ENCODE results near the gene SLC30A3. TPM values are rescaled to one million over a fixed set of nuclear protein-coding genes. Genes with fewer than 3 reads are reported as not detected.
A peak's percentile ranks its signal among the peaks of the same experiment; 100 is the strongest.

Gene SLC30A3
- total and polyA plus RNA-seq, 7 experiments from 2014 or later = 0.29 to 0.56 TPM; not detected in 5

DNA sequence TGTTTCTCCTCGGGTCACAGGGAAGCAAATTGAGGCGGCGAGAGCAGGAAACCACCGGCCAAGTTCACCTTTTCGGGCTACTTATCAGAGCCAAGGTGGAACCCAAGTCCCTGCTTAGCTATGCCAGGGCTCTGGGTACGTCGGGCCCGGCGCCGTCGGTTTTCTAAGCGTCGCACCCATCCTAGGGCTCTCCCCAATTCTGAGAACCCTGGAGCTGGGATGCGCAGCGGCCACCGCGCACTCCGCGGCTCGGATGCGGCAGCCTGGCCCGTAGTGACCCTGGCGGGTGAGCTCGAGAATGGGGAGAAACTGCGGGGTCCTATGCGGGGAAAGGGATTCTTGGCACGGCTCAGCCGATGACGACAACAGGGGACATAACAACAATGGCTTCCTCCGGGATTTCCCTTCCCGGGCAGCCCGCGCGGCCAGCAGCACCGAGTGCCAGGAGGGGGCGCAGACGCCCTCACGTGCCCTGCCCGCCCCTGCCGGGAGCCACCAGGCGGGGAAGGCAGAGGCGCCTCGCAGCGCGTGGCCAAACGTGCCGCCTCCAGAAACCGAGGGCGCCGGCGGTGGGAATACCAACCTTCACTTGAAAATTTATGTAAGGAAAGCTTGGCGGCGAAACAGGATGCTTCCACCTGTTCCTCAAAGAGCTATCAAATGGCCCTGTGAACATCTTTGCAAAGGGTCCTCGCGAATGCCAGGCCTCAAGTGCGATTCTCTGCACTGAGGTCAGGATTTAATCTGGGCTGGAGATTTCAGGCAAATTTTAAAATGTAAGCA is 2.1 kb upstream of the SLC30A3 start:
- CTCF ChIA-PET = interaction anchor here (0.6 to 1.3 kb wide), 8 partner anchors 11 to 1138 kb away, joined by 3 to 6 read pairs (median 3); partner anchors contain the start of genes DNAJC5G and TRIM54
- H3K27ac Mint-ChIP-seq = peak overlapping the region in 2 of 9 donors; percentile 2 to 38

DNA sequence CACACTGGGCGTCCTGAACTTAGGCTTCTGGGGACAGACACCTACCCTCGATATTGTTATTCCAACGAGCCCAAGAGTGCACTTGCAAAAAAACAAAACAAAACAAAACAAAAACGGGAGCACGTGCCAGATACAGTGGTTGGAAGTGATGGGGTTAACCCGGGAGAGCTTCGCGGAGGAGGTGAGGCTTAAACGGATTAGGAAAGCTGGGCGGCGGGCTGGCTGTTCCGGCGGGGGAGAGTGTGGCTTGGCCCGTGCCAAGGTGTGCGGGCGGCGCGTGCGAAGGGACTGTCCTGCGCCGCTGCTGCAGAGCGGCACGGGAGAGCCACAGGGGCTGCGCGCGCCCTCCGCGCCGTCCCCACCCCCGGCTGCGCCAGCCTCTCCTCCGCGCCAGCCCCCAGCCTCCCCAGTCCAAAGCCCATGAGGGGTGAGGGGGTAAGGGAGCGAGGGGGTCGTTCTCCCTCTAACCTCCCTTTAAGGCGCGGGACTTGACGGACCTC is 1.5 kb upstream of the SLC30A3 start:
- POLR2A ChIA-PET = interaction anchor here (1.1 to 1.2 kb wide), 2 partner anchors 15 to 51 kb away, joined by 3 to 4 read pairs; no protein-coding TSS in a partner anchor
- Mint-ChIP-seq H3K4me3 (peak overlapping the region in 9 of 10 donors; percentile 84 to 97 (median 91)), H3K4me1 (peaks cover 23 to 33% (median 29%) of the 10 kb centered on the region in 7 donors), H3K36me3 (peaks cover 0 to 4% (median 0%) of the 10 kb centered on the region in 5 donors), H3K27ac (peak overlapping the region in 1 of 9 donors; percentile 66), H3K27me3 (peaks cover 35 to 47% (median 39%) of the 10 kb centered on the region in 5 donors), H3K9me3 (no peaks in the 10 kb centered on the region)
- DNase-seq (peak in 3 of 9 donors; percentile 15 to 30 (median 16)), ATAC-seq (peak; percentile 55)
- peaks cover 6 to 18% of the 10 kb centered on the region in 2 donors for H3K27me3 ChIP-seq (ENCODE audit: control insufficient read depth in 2 of 2, insufficient read depth in 2 of 2, low read length in 2 of 2)
- H3K27ac ChIP-seq (ENCODE audit: low read depth, low read length) = no peak overlapping the region
- no peaks in the 10 kb centered on the region for H3K9me3 ChIP-seq (ENCODE audit: control insufficient read depth in 2 of 3, low read length in 3 of 3)
- no peaks in the 10 kb centered on the region for H3K36me3 ChIP-seq (ENCODE audit: control insufficient read depth in 2 of 3, insufficient read depth in 3 of 3, low read length in 3 of 3)
- H3K4me1 ChIP-seq (ENCODE audit: control insufficient read depth in 2 of 2, insufficient read depth in 2 of 2, low read length in 2 of 2) = peaks cover 8 to 23% of the 10 kb centered on the region in 2 donors
- intact Hi-C loops (cut with micrococcal nuclease) = loop anchor here (1.0 to 5.0 kb wide), 7 partner anchors 16 to 223 kb away; partner anchors contain the start of genes CAD (in 1 of the 2), EIF2B4 (in 1 of the 2), IFT172 (in 1 of the 2) and KHK (in 1 of the 2)
- peak overlapping the region; percentile 59 for H3K4me3 ChIP-seq (ENCODE audit: low read length)
- CTCF ChIA-PET = interaction anchor here (0.6 to 1.5 kb wide), 6 partner anchors 15 to 1138 kb away, joined by 3 to 6 read pairs (median 4); partner anchors contain the start of gene TRIM54

More for the DNA sequence above, 2.1 kb upstream of the SLC30A3 start:
- H3K4me1 ChIP-seq (ENCODE audit: control insufficient read depth in 2 of 2, insufficient read depth in 2 of 2, low read length in 2 of 2) = peaks cover 8 to 23% of the 10 kb centered on the region in 2 donors
- no peak overlapping the region for H3K27ac ChIP-seq (ENCODE audit: low read depth, low read length)
- H3K4me3 ChIP-seq (ENCODE audit: low read length) = peak overlapping the region; percentile 59
- POLR2A ChIA-PET = interaction anchor here (1.2 to 1.3 kb wide), 2 partner anchors 15 to 194 kb away, joined by 3 to 4 read pairs; partner anchors contain the start of gene OST4
- Mint-ChIP-seq H3K9me3 (no peaks in the 10 kb centered on the region), H3K27me3 (peaks cover 34 to 47% (median 40%) of the 10 kb centered on the region in 5 donors), H3K4me1 (peaks cover 23 to 33% (median 29%) of the 10 kb centered on the region in 7 donors), H3K4me3 (peak overlapping the region in 9 of 10 donors; percentile 59 to 97 (median 85)), H3K36me3 (peaks cover 0 to 4% (median 0%) of the 10 kb centered on the region in 5 donors)
- peaks cover 6 to 18% of the 10 kb centered on the region in 2 donors for H3K27me3 ChIP-seq (ENCODE audit: control insufficient read depth in 2 of 2, insufficient read depth in 2 of 2, low read length in 2 of 2)
- H3K9me3 ChIP-seq (ENCODE audit: control insufficient read depth in 2 of 3, low read length in 3 of 3) = no peaks in the 10 kb centered on the region
- no peaks in the 10 kb centered on the region for H3K36me3 ChIP-seq (ENCODE audit: control insufficient read depth in 2 of 3, insufficient read depth in 3 of 3, low read length in 3 of 3)
- peak; percentile 85 for ATAC-seq
- intact Hi-C loops (cut with micrococcal nuclease) = loop anchor here (1.0 to 5.0 kb wide), 8 partner anchors 15 to 222 kb away; partner anchors contain the start of genes CAD (in 1 of the 2), EIF2B4 (in 1 of the 2), IFT172 (in 1 of the 2) and KHK (in 1 of the 2)
- peak in 8 of 9 donors; percentile 39 to 63 (median 46) for DNase-seq

DNA sequence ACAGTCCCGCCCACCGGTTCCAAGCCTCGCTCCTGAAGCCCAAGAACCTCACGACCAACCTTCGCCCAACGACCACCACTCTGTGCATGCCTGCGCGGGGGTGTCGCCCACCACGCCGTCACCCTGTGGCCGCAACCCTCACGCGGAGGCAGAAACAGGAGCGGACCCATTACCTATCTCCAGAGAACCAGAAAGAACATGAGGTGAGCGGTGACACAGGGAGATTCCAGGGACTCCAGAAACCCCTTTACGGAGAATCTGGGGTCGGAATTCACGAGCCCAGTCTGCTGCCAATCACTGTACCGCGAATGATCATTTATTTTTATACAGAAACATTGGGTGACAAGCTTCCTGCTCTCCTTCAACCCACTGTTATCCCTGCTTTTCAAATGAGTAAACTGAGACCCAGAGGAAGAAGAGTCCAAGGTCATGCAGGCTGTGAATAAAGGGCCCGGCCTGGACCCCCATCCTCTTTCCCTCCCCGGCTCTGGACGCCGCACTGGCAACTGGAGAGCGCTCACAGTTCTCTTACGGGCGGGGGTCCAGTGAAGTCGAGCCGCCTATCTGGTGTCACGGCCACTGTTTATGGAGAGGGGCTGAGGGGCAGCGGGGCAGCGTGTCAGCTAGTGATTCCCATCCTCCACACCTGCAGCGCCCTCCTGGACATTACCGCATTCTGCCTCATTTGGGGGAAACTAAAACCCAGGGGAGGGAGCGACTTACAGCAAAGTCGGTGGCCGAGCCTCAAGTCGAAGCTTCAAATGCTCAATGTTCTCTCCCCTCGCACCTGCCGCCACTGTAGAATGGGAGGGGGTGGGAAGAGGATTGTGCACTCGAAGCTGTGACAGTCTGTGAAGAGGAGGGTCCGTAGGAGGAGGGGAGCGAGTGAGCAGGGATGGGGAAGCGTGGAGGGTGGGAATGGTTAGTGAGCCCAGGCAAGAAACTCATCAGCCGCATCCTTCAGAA is 723 bp upstream of the SLC30A3 start:
- ChIA-PET POLR2A (interaction anchor here (0.6 to 1.1 kb wide), 3 partner anchors 19 to 183 kb away, joined by 3 read pairs; partner anchors contain the start of gene TRIM54), CTCF (interaction anchor here (0.6 to 1.5 kb wide), 4 partner anchors 16 to 72 kb away, joined by 3 to 6 read pairs (median 4); partner anchors contain the start of gene TRIM54)
- H3K27ac Mint-ChIP-seq = peak overlapping the region in 5 of 9 donors; percentile 11 to 66 (median 45)
- Histone ChIP-seq H3K4me1 (ENCODE audit: control insufficient read depth in 2 of 2, insufficient read depth in 2 of 2, low read length in 2 of 2) (peaks cover 8 to 23% of the 10 kb centered on the region in 2 donors), H3K4me3 (ENCODE audit: low read length) (peak overlapping the region; percentile 59), H3K27me3 (ENCODE audit: control insufficient read depth in 2 of 2, insufficient read depth in 2 of 2, low read length in 2 of 2) (peaks cover 6 to 21% of the 10 kb centered on the region in 2 donors), H3K36me3 (ENCODE audit: control insufficient read depth in 2 of 3, insufficient read depth in 3 of 3, low read length in 3 of 3) (no peaks in the 10 kb centered on the region), H3K9me3 (ENCODE audit: control insufficient read depth in 2 of 3, low read length in 3 of 3) (no peaks in the 10 kb centered on the region), H3K27ac (ENCODE audit: low read depth, low read length) (no peak overlapping the region)
- ATAC-seq (no peak), DNase-seq (peak in 5 of 9 donors; percentile 16 to 27 (median 19))
- H3K36me3 Mint-ChIP-seq = peaks cover 0 to 4% (median 0%) of the 10 kb centered on the region in 5 donors
- H3K9me3 Mint-ChIP-seq = no peaks in the 10 kb centered on the region
- H3K4me3 Mint-ChIP-seq = peak overlapping the region in 9 of 10 donors; percentile 84 to 97 (median 91)
- peaks cover 42 to 47% (median 45%) of the 10 kb centered on the region in 5 donors for H3K27me3 Mint-ChIP-seq
- H3K4me1 Mint-ChIP-seq = peaks cover 23 to 33% (median 29%) of the 10 kb centered on the region in 7 donors
- intact Hi-C loops (cut with micrococcal nuclease) = loop anchor here (1.0 to 5.0 kb wide), 8 partner anchors 17 to 224 kb away; partner anchors contain the start of genes CAD (in 2 of the 2), EIF2B4 (in 1 of the 2), IFT172 (in 1 of the 2) and KHK (in 1 of the 2)

DNA sequence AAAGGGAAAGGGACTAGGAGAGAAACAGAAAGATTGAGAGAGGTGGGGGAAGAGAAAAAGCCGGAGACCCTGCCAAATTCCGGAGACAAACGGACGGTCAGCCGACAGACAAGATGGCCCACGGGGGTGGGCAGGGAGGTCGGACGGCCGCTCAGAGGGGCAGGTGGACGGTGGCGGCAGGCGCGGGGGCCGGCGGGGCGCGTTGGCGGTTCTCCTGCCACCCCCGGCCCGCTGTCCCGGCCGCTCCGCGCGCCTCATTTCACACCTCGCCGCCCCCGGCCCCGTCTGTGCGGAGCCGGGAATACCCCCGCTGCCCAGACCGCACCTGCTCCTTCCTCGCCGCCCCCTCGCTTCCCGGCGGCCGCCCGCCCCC is 935 bp downstream of the SLC30A3 start:
- H3K27me3 ChIP-seq (ENCODE audit: control insufficient read depth in 2 of 2, insufficient read depth in 2 of 2, low read length in 2 of 2) = peaks cover 6 to 27% of the 10 kb centered on the region in 2 donors
- POLR2A ChIA-PET = interaction anchor here (0.5 kb wide), 1 partner anchor 1592 kb away, joined by 3 read pairs; no protein-coding TSS in a partner anchor
- no peak for ATAC-seq

DNA sequence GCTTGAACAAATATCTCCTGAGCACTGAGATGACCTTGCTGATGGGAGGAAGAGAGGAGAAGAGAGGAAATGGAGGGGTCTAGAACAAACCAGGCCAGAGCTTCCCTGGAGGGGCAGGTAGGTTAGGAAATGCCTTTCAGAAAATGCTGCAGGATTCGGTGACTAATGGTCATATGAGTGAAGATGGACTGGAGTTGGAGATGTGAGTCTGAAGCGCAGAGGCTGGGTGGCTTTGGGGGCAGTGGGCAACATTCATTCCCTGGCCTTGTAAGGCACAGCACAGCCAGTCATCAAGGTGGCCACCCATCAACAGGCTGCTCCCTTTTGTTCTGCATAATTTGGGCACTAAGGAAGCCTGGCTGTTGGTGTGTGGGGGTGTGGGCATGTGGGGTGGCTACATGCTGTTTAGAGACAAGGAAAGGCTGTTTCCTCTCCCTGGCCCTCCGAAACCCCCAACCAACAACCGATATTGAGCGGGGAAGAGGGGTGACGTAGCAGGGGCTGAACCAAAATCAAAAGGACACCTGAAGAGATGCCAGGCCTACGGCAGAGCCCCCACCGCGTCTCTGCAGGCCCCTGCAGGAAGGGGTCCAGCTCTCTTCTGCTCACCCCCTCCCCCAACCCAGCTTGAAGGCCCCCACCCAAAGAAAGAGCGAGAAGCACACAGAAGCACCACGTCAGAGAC is 1.5 kb downstream of the SLC30A3 start:
- DNase-seq (no peak), ATAC-seq (no peak)
- H3K36me3 ChIP-seq (ENCODE audit: control insufficient read depth in 2 of 3, insufficient read depth in 3 of 3, low read length in 3 of 3) = no peaks in the 10 kb centered on the region
- peaks cover 23 to 33% (median 29%) of the 10 kb centered on the region in 7 donors for H3K4me1 Mint-ChIP-seq
- H3K27me3 ChIP-seq (ENCODE audit: control insufficient read depth in 2 of 2, insufficient read depth in 2 of 2, low read length in 2 of 2) = peaks cover 6 to 27% of the 10 kb centered on the region in 2 donors
- no peaks in the 10 kb centered on the region for H3K9me3 Mint-ChIP-seq
- H3K4me3 Mint-ChIP-seq = peak overlapping the region; percentile 70 to 97 (median 81)
- H3K27me3 Mint-ChIP-seq = peaks cover 57 to 66% (median 62%) of the 10 kb centered on the region in 5 donors
- H3K27ac ChIP-seq (ENCODE audit: low read depth, low read length) = no peak overlapping the region
- H3K36me3 Mint-ChIP-seq = peaks cover 0 to 4% (median 0%) of the 10 kb centered on the region in 5 donors
- peak overlapping the region in 1 of 9 donors; percentile 78 for H3K27ac Mint-ChIP-seq
- no peaks in the 10 kb centered on the region for H3K9me3 ChIP-seq (ENCODE audit: control insufficient read depth in 2 of 3, low read length in 3 of 3)
- POLR2A ChIA-PET = interaction anchor here (0.5 to 0.7 kb wide), 2 partner anchors 178 to 1593 kb away, joined by 3 read pairs; no protein-coding TSS in a partner anchor
- H3K4me1 ChIP-seq (ENCODE audit: control insufficient read depth in 2 of 2, insufficient read depth in 2 of 2, low read length in 2 of 2) = peaks cover 8 to 23% of the 10 kb centered on the region in 2 donors
- intact Hi-C loops (cut with micrococcal nuclease) = loop anchor here (5.0 kb wide), 3 partner anchors 41 to 226 kb away; partner anchors contain the start of genes IFT172 (in 1 of the 2) and KHK (in 1 of the 2)
- H3K4me3 ChIP-seq (ENCODE audit: low read length) = no peak overlapping the region
- CTCF ChIA-PET = no interaction called here

More for the DNA sequence above, 935 bp downstream of the SLC30A3 start:
- Histone ChIP-seq H3K4me3 (ENCODE audit: low read length) (no peak overlapping the region), H3K9me3 (ENCODE audit: control insufficient read depth in 2 of 3, low read length in 3 of 3) (no peaks in the 10 kb centered on the region), H3K27ac (ENCODE audit: low read depth, low read length) (no peak overlapping the region), H3K4me1 (ENCODE audit: control insufficient read depth in 2 of 2, insufficient read depth in 2 of 2, low read length in 2 of 2) (peaks cover 8 to 23% of the 10 kb centered on the region in 2 donors), H3K36me3 (ENCODE audit: control insufficient read depth in 2 of 3, insufficient read depth in 3 of 3, low read length in 3 of 3) (no peaks in the 10 kb centered on the region)
- peaks cover 23 to 33% (median 29%) of the 10 kb centered on the region in 7 donors for H3K4me1 Mint-ChIP-seq
- DNase-seq = peak in 1 of 9 donors; percentile 59
- peak overlapping the region; percentile 70 to 97 (median 81) for H3K4me3 Mint-ChIP-seq
- H3K27me3 Mint-ChIP-seq = peaks cover 53 to 60% (median 57%) of the 10 kb centered on the region in 5 donors
- H3K36me3 Mint-ChIP-seq = peaks cover 0 to 4% (median 0%) of the 10 kb centered on the region in 5 donors
- no peaks in the 10 kb centered on the region for H3K9me3 Mint-ChIP-seq
- intact Hi-C loops (cut with micrococcal nuclease) = loop anchor here (2.0 to 5.0 kb wide), 4 partner anchors 40 to 225 kb away; partner anchors contain the start of genes CAD (in 1 of the 2), IFT172 (in 1 of the 2) and KHK (in 1 of the 2)
- CTCF ChIA-PET = no interaction called here
- H3K27ac Mint-ChIP-seq = peak overlapping the region in 1 of 9 donors; percentile 78
